DOHH2 (cell line): ENCODE results near the gene TSPAN4.

Source experiments
- H3F3A ChIP-seq: fragments of 200-600 bp; sonication (generic), shearing (Covaris generic); 2 replicates; pipeline ENCODE4 v1.6.0; 2016; ENCODE audit warnings: antibody characterized with exemption, mild to moderate bottlenecking; ENCODE audit not compliant: control insufficient read depth, insufficient read depth
- H3K27ac ChIP-seq: fragments of 200-600 bp; sonication (generic); 2 replicates; pipeline ENCODE4 v1.5.1; 2014; ENCODE audit warnings: low read depth, mild to moderate bottlenecking, low read length, moderate library complexity
- H3K27me3 ChIP-seq: fragments of 200-600 bp; sonication (generic); 2 replicates; pipeline ENCODE4 v1.6.1; 2014; ENCODE audit warnings: mild to moderate bottlenecking, low read length, mixed read lengths; ENCODE audit not compliant: control insufficient read depth
- H3K36me3 ChIP-seq: fragments of 200-600 bp; sonication (generic); 2 replicates; pipeline ENCODE4 v1.6.1; 2014; ENCODE audit warnings: mild to moderate bottlenecking, low read length, moderate library complexity, mixed read lengths; ENCODE audit not compliant: control insufficient read depth
- H3K4me1 ChIP-seq: fragments of 200-600 bp; sonication (generic); 2 replicates; pipeline ENCODE4 v1.6.1; 2014; ENCODE audit warnings: mild to moderate bottlenecking, low read length, mixed read lengths; ENCODE audit not compliant: control insufficient read depth
- H3K4me2 ChIP-seq: fragments of 200-600 bp; sonication (generic); 2 replicates; pipeline ENCODE4 v1.6.0; 2014; ENCODE audit warnings: mild to moderate bottlenecking, low read length, moderate library complexity
- H3K4me3 ChIP-seq: fragments of 200-600 bp; sonication (generic); 2 replicates; pipeline ENCODE4 v1.5.1; 2014; ENCODE audit warnings: mild to moderate bottlenecking, low read length, mixed read lengths
- H3K79me2 ChIP-seq: fragments of 200-600 bp; sonication (generic); 2 replicates; pipeline ENCODE4 v1.6.1; 2014; ENCODE audit warnings: mild to moderate bottlenecking, low read length, mixed read lengths; ENCODE audit not compliant: control insufficient read depth
- H3K9me2 ChIP-seq: fragments of 200-600 bp; sonication (generic); replicated peaks from 2 replicates; pipeline ENCODE4 v1.6.1; 2014; ENCODE audit warnings: mild to moderate bottlenecking, low read length, mixed read lengths; ENCODE audit not compliant: control insufficient read depth
- H3K9me3 ChIP-seq: fragments of 200-600 bp; sonication (generic); 2 replicates; pipeline ENCODE4 v1.6.1; 2014; ENCODE audit warnings: antibody characterized with exemption, low read length, mixed read lengths; ENCODE audit not compliant: control insufficient read depth, insufficient read depth
- H4K20me1 ChIP-seq: fragments of 200-600 bp; sonication (generic); 2 replicates; pipeline ENCODE4 v1.6.0; 2014; ENCODE audit warnings: low read depth, mild to moderate bottlenecking, antibody characterized with exemption, low read length, moderate library complexity; ENCODE audit not compliant: control insufficient read depth, insufficient read depth
- CTCF ChIP-seq: fragments of 200-600 bp; sonication (generic); IDR thresholded peaks from one replicate; pipeline ENCODE4 v1.5.1; 2014; ENCODE audit warnings: antibody characterized with exemption, mild to moderate bottlenecking, low read depth, low read length; ENCODE audit not compliant: poor library complexity, severe bottlenecking
- EZH2phosphoT487 ChIP-seq: fragments of 200-600 bp; sonication (generic); IDR thresholded peaks from 2 replicates; pipeline ENCODE4 v1.6.1; 2017; ENCODE audit warnings: borderline replicate concordance, mild to moderate bottlenecking, antibody characterized with exemption, low read length, moderate library complexity, mixed read lengths

TSPAN4 gene

GRCh38 chr11:819129-819931 is 23.3 kb upstream of the TSPAN4 start:
- H3K4me1 ChIP-seq, result peaks cover 17% of the 10 kb centered on the region
- H3K9me3 ChIP-seq, result no peaks in the 10 kb centered on the region
- H3K4me2 ChIP-seq, result peak overlapping the region; percentile 83
- no peaks in the 10 kb centered on the region for H3K27me3 ChIP-seq
- peaks cover 20% of the 10 kb centered on the region for H3F3A ChIP-seq
- no peaks in the 10 kb centered on the region for H3K9me2 ChIP-seq
- H3K27ac ChIP-seq, result peak overlapping the region; percentile 44
- H3K36me3 ChIP-seq, result peaks cover 17% of the 10 kb centered on the region; the same call in 1 of the 2 replicates
- H3K4me3 ChIP-seq, result peak overlapping the region; percentile 73
- H3K79me2 ChIP-seq, result peaks cover 16% of the 10 kb centered on the region
- peaks cover 11% of the 10 kb centered on the region for H4K20me1 ChIP-seq
- TF ChIP-seq CTCF (no peak), EZH2phosphoT487 (no peak)

DNA sequence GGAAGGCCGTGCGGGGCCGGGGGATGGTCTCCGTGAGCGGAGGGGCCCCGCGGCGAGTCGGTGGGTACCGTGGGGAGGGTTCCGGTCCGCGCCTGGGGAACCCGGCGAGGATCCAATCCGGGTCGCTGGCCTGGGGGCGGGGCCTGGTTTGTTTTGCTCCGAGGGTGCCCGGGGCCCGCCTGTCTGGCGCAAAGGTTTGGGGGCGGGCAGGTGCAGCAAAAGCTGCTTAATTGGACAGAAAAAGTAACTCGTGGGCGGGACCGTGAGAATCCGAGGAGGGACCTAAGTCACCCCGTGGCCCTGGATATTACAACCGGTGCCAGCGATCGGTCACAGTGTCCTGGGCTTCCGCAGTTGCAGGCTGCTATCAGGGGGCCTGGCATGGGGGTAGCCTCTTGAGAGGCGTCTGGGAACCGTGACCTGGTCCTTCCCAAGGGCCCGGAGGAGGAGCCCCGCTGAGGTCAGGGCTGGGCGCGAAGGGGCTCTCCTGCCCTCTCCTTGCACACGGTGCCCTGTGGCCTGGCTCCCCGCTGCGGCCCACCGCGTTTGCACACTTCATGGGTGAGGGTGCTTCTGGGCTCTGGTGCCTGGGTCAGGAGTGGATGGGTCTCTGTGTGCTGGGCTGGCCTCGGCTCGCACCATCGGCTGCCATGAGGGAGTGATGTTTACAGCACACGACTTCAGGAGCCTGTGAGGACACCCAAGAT is 22.6 kb upstream of the TSPAN4 start:
- no peak for TF ChIP-seq EZH2phosphoT487
- no peak for TF ChIP-seq CTCF
- Histone ChIP-seq H3K4me3 (peak overlapping the region; percentile 73), H3K4me1 (peaks cover 17% of the 10 kb centered on the region), H3K9me2 (no peaks in the 10 kb centered on the region), H3K27me3 (no peaks in the 10 kb centered on the region), H3K27ac (peak overlapping the region; percentile 44), H3F3A (peaks cover 15% of the 10 kb centered on the region), H3K79me2 (peaks cover 16% of the 10 kb centered on the region), H3K36me3 (peaks cover 18% of the 10 kb centered on the region), H3K4me2 (peak overlapping the region; percentile 83), H4K20me1 (peaks cover 11% of the 10 kb centered on the region), H3K9me3 (no peaks in the 10 kb centered on the region)

DNA sequence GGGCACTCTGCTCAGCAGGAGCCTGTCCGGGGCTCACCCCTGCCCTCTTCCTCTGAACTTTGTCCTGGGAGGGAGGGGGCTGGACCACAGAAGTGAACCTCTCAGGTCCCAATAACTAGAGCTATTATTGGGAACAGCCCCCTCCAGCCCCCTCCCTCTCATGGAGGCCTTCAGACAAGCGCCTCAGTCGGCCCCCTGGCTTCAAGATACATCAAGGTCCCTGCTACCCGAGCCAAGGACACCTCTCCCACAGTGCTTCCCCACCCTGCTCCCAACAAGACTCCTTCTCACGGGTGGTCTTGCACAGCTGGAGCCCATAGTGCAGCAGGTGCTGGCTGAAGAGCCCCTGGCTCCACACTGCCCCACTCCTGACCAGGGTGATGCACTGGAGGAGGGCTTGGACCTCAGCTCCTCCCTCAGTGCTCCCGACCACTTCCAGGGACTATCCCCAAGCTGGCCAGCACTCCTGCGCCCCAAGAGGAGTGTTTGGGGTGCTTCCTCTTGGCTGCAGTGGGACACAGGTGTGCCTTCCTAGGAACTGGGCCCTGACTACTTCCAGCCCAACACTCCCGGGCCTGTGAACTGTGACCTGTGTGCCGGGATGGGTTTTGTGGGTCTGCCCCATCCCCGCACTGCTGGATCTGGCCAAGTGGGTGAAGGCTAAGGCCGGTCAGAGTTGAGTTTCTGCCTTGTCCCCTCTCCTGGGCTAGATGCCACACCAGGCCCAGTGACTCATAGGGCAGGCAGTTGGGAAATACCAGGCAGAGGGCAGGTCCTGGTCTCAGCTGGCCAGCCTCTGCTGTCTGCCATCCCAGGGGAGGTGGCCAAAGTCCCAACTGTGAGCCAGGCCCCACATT is 21.8 kb upstream of the TSPAN4 start:
- H3K79me2 ChIP-seq, result peaks cover 16% of the 10 kb centered on the region
- H3K27ac ChIP-seq, result no peak overlapping the region
- no peaks in the 10 kb centered on the region for H3K9me2 ChIP-seq
- H3K4me2 ChIP-seq, result peak overlapping the region; percentile 83
- H3K9me3 ChIP-seq, result no peaks in the 10 kb centered on the region
- TF ChIP-seq CTCF (no peak), EZH2phosphoT487 (no peak)
- no peaks in the 10 kb centered on the region for H3K27me3 ChIP-seq
- H3F3A ChIP-seq, result peaks cover 10% of the 10 kb centered on the region
- H3K36me3 ChIP-seq, result peaks cover 16% of the 10 kb centered on the region
- peaks cover 11% of the 10 kb centered on the region for H4K20me1 ChIP-seq
- peaks cover 17% of the 10 kb centered on the region for H3K4me1 ChIP-seq
- peak overlapping the region; percentile 73 for H3K4me3 ChIP-seq
